Muscle layer of duodenum (tissue), 2 donors: ENCODE measurements around the gene UCHL5.

Experiments
- H3K27ac ChIP-seq: one replicate; pipeline ENCODE4 v1.7.0; 2013; ENCODE audit warnings: mild to moderate bottlenecking, low read length
- H3K27me3 ChIP-seq: one replicate; pipeline ENCODE4 v1.7.0; 2013; ENCODE audit warnings: low read depth, mild to moderate bottlenecking, control low read depth, low read length
- H3K36me3 ChIP-seq, 2 donors: one replicate each; pipeline ENCODE4 v1.7.0; 2013; ENCODE audit warnings: low read length in 2 of 2, control low read depth in 1 of 2, mild to moderate bottlenecking in 1 of 2; ENCODE audit not compliant: insufficient read depth in 2 of 2, control insufficient read depth in 1 of 2
- H3K4me1 ChIP-seq, 2 donors: one replicate each; pipeline ENCODE4 v1.7.0; 2013; ENCODE audit warnings: low read length in 2 of 2, mild to moderate bottlenecking in 2 of 2, control low read depth in 1 of 2, moderate library complexity in 1 of 2; ENCODE audit not compliant: insufficient read depth in 2 of 2, control insufficient read depth in 1 of 2
- H3K4me3 ChIP-seq, 2 donors: one replicate each; pipeline ENCODE4 v1.7.0; 2013; ENCODE audit warnings: low read length in 2 of 2, low read depth in 1 of 2, mild to moderate bottlenecking in 1 of 2
- H3K9me3 ChIP-seq, 2 donors: one replicate each; pipeline ENCODE4 v1.7.0; 2013; ENCODE audit warnings: low read length in 2 of 2, control low read depth in 1 of 2, mild to moderate bottlenecking in 1 of 2; ENCODE audit not compliant: control insufficient read depth in 1 of 2
- donor health status: healthy.

Gene UCHL5

GRCh38 chr1:192962901-192963300, 96.3 kb downstream of the UCHL5 start:
- Histone ChIP-seq H3K36me3 (no peaks in the 10 kb centered on the region), H3K4me1 (no peaks in the 10 kb centered on the region), H3K27me3 (no peaks in the 10 kb centered on the region), H3K27ac (no peak overlapping the region), H3K9me3 (no peaks in the 10 kb centered on the region), H3K4me3 (no peak overlapping the region)
